Activated CD8-positive, alpha-beta memory T cell treated with anti-CD3 and anti-CD28 coated beads, Interleukin-2, amount 10 ng/mL, durations not matched to agents 7 days and 5 days (primary cell): ENCODE measurements around the gene SEC22C. TPM values are rescaled to one million over a fixed set of nuclear protein-coding genes. Genes with fewer than 3 reads are reported as not detected.
A peak's percentile ranks its signal among the peaks of the same experiment; 100 is the strongest.

Experiments used
- ATAC-seq: fragments of 150-1000 bp; cut with Tn5 transposase; one replicate; pipeline ENCODE4 v1.10.0; 2021; ENCODE audit warnings: moderate library complexity
- CTCF ChIA-PET: fragments of 350-600 bp; sonication (Branson Sonifier 250); formaldehyde crosslinking; loops from one replicate; lab custom pipeline; 2021; ENCODE audit warnings: antibody characterized with exemption; lab: Charles Lee
- DNase-seq: peaks from one replicate; pipeline ENCODE4 v3.0.0-alpha.2; 2020
- H3K27ac Mint-ChIP-seq: one replicate; pipeline ENCODE4 v1.8.0; 2021; ENCODE audit warnings: mild to moderate bottlenecking, mixed read lengths
- H3K27me3 Mint-ChIP-seq: one replicate; pipeline ENCODE4 v1.8.0; 2021; ENCODE audit warnings: mixed read lengths
- H3K36me3 Mint-ChIP-seq: one replicate; pipeline ENCODE4 v1.8.0; 2021; ENCODE audit warnings: mild to moderate bottlenecking, mixed read lengths
- H3K4me1 Mint-ChIP-seq: one replicate; pipeline ENCODE4 v1.8.0; 2021; ENCODE audit warnings: mixed read lengths
- H3K4me3 Mint-ChIP-seq: one replicate; pipeline ENCODE4 v1.8.0; 2021; ENCODE audit warnings: mild to moderate bottlenecking, moderate library complexity, mixed read lengths
- H3K9me3 Mint-ChIP-seq: one replicate; pipeline ENCODE4 v1.8.0; 2022; ENCODE audit warnings: low read depth, mixed read lengths
- total RNA-seq, 2 experiments: library from RNA; stranded (reverse); gene quantifications; one replicate each; pipeline ENCODE4 v1.2.3, GENCODE V29; 2021

SEC22C gene, protein sequence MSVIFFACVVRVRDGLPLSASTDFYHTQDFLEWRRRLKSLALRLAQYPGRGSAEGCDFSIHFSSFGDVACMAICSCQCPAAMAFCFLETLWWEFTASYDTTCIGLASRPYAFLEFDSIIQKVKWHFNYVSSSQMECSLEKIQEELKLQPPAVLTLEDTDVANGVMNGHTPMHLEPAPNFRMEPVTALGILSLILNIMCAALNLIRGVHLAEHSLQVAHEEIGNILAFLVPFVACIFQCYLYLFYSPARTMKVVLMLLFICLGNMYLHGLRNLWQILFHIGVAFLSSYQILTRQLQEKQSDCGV
- 10 to 100 TPM; 46.1 to 47.3 TPM for total RNA-seq

DNA sequence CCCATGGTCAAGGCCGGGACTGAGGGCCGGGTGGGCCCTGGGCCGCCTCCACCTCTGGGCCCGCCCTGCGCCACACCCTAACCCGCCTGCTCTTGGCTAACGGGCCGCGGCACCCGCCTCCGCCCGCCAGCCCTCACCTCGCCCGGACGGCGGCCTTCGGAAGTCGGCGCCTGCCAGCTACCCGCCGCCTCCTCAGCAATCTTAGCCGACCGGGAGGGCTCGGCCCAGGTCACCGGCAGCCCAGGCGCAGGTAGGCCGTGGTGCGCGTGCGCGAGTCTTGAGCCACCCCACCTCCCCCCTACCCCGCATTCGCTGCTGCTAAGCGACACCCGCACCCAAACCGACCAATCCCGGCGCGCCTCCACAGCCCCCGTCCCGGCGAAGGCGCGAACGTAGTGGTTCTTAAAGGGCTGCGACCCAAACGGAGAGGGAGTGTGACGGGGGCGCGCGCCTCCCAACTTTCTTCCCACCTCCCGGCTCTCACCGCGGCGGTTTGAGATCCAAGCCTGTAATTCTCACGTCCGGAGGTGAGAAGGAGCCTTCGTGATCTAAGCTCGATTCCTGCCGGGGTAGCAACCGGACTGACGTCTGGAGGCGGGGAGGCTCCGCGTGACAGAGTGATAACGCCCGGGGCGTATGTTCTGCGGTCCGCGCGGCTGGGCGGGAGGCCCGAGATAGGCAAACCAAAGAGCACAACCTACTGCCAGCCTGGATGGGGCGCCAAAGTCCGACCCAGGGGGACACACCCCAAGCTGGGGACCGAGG is at the start of gene SEC22C:
SEC22C (minus strand) TSS at position 259 of the 765 bp plus-strand sequence. CDS start 12,921 bp downstream, outside the sequence.
- Mint-ChIP-seq H3K36me3 (peaks cover 23% of the 10 kb centered on the region), H3K27me3 (no peaks in the 10 kb centered on the region), H3K4me1 (peaks cover 49% of the 10 kb centered on the region), H3K27ac (peak within 1 kb of the TSS; percentile 91), H3K9me3 (no peaks in the 10 kb centered on the region), H3K4me3 (peak within 1 kb of the TSS; percentile 89)
- peak; percentile 92 for ATAC-seq
- peak; percentile 98 for DNase-seq
- CTCF ChIA-PET: interaction anchor here (0.6 to 3.1 kb wide), 12 partner anchors 9 to 170 kb away, joined by 3 to 26 read pairs (median 5); partner anchors contain the start of genes NKTR and SS18L2

DNA sequence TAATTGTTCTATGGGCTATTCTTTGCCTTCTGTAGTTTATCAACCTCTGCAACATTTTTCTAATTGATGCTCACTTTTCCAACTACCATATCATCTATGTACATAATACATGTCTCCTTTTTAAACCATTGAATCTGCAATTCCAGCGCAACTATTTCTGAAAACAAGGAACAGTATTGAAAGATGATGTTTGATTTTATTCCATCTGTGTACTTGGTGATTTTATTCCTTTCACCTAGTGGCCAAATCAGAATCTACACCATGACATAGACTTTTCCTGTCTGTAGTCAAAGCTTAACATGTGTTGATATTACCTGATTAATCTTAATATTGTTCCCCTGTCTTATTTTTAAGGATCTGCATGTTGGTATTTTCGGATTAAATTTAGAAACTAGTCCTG is 31.7 kb upstream of the SEC22C start:
- H3K27ac Mint-ChIP-seq: peak overlapping the region; percentile 6
- no peak for ATAC-seq
- DNase-seq: no peak

DNA sequence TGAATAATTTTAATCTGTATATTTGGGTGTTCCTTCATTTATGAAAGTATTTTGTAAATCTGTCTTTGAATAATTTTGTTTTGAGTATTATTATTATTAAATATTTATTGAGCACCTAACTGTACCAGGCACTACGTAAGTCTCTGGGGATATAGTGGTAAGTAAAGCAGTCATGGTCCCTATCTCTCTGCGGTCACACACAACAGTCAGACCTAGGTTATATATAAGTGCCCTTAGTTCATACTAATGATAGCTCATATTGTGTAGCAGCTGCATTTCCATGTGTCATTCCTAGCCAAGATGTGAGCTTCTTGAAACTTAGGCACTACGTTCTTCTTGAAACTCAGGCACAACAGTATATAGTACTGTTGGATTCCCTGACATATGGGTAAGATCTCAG is 31.2 kb upstream of the SEC22C start:
- ATAC-seq: no peak

More for the DNA sequence above, 31.7 kb upstream of the SEC22C start:
- Mint-ChIP-seq H3K9me3 (no peaks in the 10 kb centered on the region), H3K4me1 (peaks cover 35% of the 10 kb centered on the region), H3K4me3 (no peak overlapping the region), H3K27me3 (no peaks in the 10 kb centered on the region), H3K36me3 (peaks cover 30% of the 10 kb centered on the region)
- CTCF ChIA-PET: interaction anchor here (0.8 to 3.6 kb wide), 6 partner anchors 12 to 24 kb away, joined by 3 to 27 read pairs (median 4); partner anchors contain the start of genes NKTR and SS18L2

DNA sequence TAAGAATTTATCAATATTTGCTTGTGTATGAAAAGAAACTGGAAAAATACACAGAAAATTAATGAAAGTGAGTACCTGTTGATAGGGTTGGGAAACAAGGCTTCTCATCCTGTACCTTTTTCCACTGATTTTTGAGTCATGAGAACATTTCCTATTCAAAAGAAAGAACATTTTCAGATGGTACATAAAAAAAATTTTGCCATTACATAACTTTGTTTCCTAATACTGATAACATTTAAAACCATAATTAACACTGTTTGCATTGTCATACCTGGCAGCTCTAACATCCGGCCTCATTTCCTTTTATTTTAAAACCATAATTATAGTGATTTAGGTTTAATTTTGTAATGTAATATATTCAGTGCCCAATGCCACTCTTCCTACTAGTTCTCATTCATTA is 30.4 kb upstream of the SEC22C start:
- H3K4me1 Mint-ChIP-seq: peaks cover 40% of the 10 kb centered on the region
- H3K27me3 Mint-ChIP-seq: no peaks in the 10 kb centered on the region
- no peak overlapping the region for H3K27ac Mint-ChIP-seq
- H3K9me3 Mint-ChIP-seq: no peaks in the 10 kb centered on the region
- CTCF ChIA-PET: interaction anchor here (1.3 to 3.6 kb wide), 2 partner anchors 10 to 18 kb away, joined by 4 to 27 read pairs; partner anchors contain the start of gene NKTR
- H3K4me3 Mint-ChIP-seq: no peak overlapping the region
- DNase-seq (no peak), ATAC-seq (no peak)
- peaks cover 41% of the 10 kb centered on the region for H3K36me3 Mint-ChIP-seq

More for the DNA sequence above, 31.2 kb upstream of the SEC22C start:
- Mint-ChIP-seq H3K9me3 (no peaks in the 10 kb centered on the region), H3K4me3 (no peak overlapping the region), H3K36me3 (peaks cover 35% of the 10 kb centered on the region), H3K27me3 (no peaks in the 10 kb centered on the region), H3K4me1 (peaks cover 35% of the 10 kb centered on the region), H3K27ac (no peak overlapping the region)
- CTCF ChIA-PET: interaction anchor here (1.3 to 3.6 kb wide), 4 partner anchors 11 to 22 kb away, joined by 3 to 27 read pairs (median 4); partner anchors contain the start of genes NKTR and SS18L2
- DNase-seq: no peak

DNA sequence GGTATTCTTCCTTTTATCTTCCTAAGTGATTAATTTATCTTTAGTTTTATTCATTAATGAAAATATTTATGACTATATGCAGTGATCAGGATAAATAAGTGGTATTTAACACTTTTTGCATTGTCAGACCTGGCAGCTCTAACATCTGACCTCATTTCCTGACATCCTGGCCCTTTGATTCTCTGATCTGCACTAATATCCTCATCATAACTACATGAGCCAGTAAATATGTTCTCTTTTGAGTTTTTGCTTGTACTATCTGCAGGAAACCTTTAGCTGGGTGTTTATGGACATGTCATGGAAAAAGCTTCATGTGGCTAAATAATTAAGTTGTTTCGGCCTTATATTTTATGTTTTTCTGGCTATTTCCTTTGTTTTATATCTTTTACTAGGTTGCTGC is 29.2 kb upstream of the SEC22C start:
- Mint-ChIP-seq H3K4me1 (peaks cover 44% of the 10 kb centered on the region), H3K9me3 (no peaks in the 10 kb centered on the region), H3K27me3 (no peaks in the 10 kb centered on the region), H3K36me3 (peaks cover 46% of the 10 kb centered on the region), H3K4me3 (no peak overlapping the region), H3K27ac (peak overlapping the region; percentile 69)
- ATAC-seq (peak; percentile 57), DNase-seq (no peak)
- CTCF ChIA-PET: interaction anchor here (1.0 to 2.1 kb wide), 4 partner anchors 9 to 39 kb away, joined by 4 to 6 read pairs (median 4); partner anchors contain the start of gene NKTR

DNA sequence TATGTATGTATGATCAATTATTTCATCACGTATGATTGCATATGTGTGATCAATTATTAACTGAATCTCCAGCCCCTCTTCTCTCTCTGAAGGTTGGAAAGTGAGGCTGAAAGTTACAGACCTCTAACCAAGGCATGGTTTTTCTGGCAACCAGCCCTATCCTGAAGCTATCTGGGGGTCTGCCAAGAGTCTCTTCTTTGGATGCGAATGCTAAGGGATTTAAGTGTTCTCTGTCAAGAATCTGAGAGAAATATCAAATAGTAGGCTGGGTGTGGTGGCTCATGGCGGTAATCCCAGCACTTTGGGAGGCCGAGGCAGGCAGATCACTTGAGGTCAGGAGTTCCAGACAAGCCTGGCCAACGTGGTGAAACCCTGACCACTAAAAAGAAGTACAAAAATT is 26.8 kb upstream of the SEC22C start:
- ATAC-seq: no peak
- no peaks in the 10 kb centered on the region for H3K27me3 Mint-ChIP-seq
- peaks cover 61% of the 10 kb centered on the region for H3K36me3 Mint-ChIP-seq
- CTCF ChIA-PET: no interaction called here
- no peak overlapping the region for H3K4me3 Mint-ChIP-seq
- H3K4me1 Mint-ChIP-seq: peaks cover 55% of the 10 kb centered on the region
- peak overlapping the region; percentile 8 for H3K27ac Mint-ChIP-seq
- DNase-seq: no peak
- no peaks in the 10 kb centered on the region for H3K9me3 Mint-ChIP-seq

DNA sequence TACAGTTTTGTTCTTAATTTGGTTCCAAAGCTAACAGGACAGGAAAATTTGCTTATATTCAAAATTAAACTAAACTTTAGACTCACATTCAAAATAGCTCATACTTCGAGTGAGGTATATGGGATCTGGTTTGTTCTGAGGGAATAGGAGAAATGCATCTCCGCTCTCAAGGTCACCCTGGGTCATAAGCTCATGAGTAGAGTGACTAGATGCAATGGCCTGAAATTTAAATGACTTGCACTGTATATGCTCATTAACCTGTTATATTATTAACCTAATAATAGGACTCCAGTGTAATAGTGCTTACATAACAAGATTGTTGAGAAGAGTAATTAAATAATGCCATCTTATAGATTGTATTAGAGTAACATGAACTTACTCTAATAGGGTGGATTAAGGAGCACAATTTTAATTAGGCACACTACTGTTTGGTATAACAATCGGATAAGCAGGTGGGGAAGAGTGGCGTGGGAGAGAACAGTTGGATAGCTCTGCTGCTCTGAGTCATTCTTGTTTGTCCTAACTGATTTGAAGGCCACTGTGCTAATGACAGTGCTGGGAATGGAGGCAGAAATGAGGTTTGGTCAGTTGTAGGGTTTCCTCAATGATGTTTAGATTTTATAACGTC is 23.9 kb upstream of the SEC22C start:
- ATAC-seq (no peak), DNase-seq (no peak)
- Mint-ChIP-seq H3K4me3 (no peak overlapping the region), H3K36me3 (peaks cover 64% of the 10 kb centered on the region), H3K9me3 (no peaks in the 10 kb centered on the region), H3K27ac (no peak overlapping the region), H3K27me3 (no peaks in the 10 kb centered on the region), H3K4me1 (peaks cover 50% of the 10 kb centered on the region)
- CTCF ChIA-PET: interaction anchor here (1.1 kb wide), 1 partner anchor 24 kb away, joined by 4 read pairs; no protein-coding TSS in a partner anchor

DNA sequence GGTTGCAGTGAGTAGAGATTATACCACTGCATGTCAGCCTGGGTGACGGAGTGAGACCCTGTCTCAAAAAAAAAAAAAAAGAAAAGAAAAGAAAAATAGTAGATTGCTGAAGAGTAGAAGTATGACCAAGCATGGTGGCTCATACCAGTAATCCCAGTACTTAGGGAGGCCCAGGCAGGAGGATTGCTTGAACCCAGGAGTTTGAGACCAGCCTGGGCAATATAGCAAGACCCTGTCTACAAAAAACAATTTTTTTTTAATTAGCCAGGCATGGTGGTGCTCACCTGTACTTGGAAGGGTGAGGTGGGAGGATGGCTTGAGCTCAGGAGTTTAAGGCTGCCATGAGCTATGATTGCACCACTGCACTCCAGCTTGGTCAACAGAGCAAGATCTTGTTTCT is 21.2 kb upstream of the SEC22C start:
- CTCF ChIA-PET: interaction anchor here (0.9 to 4.2 kb wide), 6 partner anchors 11 to 34 kb away, joined by 3 to 27 read pairs (median 12); partner anchors contain the start of genes SEC22C and SS18L2
- ATAC-seq: no peak
- H3K4me1 Mint-ChIP-seq: peaks cover 38% of the 10 kb centered on the region
- no peak overlapping the region for H3K4me3 Mint-ChIP-seq
- H3K27ac Mint-ChIP-seq: no peak overlapping the region
- H3K9me3 Mint-ChIP-seq: no peaks in the 10 kb centered on the region
- no peaks in the 10 kb centered on the region for H3K27me3 Mint-ChIP-seq
- DNase-seq: no peak
- peaks cover 45% of the 10 kb centered on the region for H3K36me3 Mint-ChIP-seq

DNA sequence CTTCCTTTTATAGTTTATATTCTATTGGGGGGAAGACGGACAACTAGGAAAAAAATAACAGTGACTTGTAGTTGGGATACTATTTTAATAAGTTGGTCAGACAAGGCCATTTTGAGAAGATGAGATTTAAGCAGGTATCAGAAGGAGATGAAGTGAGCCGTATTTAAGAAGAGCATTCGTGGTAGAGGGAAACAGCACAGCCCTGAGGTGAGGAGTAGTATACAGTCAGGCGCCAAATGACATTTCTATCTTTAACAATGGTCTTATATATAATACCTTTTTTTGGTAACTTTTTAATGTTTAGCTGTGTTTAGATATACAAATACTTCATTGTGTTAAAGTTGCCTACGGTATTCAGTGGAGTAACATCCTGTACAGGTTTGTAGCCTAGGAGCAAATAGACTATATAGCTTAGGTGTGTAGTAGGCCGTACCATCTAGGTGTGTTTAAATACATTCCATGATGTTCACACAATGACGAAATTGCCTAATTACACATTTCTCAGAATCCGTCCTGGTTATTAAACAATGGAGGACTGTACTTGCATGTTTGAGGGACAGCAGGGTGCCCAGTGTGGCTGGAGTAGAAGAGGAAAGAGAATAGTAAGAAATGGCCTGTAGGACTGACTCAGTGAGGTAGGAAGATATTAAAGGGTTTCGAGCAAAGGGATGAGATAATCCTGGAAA is 20.3 kb upstream of the SEC22C start:
- peak overlapping the region; percentile 87 for H3K4me3 Mint-ChIP-seq
- no peak for ATAC-seq
- H3K9me3 Mint-ChIP-seq: no peaks in the 10 kb centered on the region
- H3K27me3 Mint-ChIP-seq: no peaks in the 10 kb centered on the region
- CTCF ChIA-PET: interaction anchor here (0.9 to 4.2 kb wide), 11 partner anchors 8 to 41 kb away, joined by 3 to 27 read pairs (median 5); partner anchors contain the start of genes SEC22C and SS18L2
- DNase-seq: no peak
- H3K4me1 Mint-ChIP-seq: peaks cover 33% of the 10 kb centered on the region
- H3K27ac Mint-ChIP-seq: peak overlapping the region; percentile 99
- H3K36me3 Mint-ChIP-seq: peaks cover 45% of the 10 kb centered on the region

DNA sequence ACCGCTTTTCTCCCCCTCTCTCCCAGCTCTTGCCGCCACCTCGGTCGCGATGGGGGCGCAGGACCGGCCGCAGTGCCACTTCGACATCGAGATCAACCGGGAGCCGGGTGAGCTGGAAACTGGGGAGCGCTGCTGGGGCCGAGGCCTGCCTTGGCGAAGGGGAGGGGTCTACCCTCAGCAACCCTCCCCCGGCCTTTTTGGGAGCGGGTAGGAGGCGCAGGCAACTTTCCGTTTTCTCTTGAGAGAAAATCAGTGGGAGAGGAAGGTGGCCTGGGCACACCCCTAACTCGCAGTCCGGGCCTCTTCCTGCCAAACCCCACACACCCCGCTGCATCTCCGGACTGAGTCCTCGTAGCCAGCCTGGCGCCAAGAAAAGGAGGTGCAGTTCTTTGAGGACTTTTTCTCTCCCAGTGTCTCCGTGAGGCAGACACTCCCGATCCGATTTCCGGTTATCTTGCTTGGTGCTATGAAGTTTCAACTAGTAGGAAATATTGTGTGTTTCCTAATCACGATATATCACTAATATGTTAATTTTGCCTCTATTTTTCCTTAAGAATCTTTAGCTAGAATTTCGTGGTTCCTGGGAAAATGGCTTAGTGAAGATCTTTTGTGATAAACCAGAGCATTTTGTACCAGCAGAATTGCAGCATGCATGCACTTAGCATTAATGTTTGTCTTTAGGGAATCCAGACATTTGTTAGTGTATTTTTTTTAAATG is 19.4 kb upstream of the SEC22C start:
- peak; percentile 32 for ATAC-seq
- CTCF ChIA-PET: interaction anchor here (0.8 to 4.2 kb wide), 15 partner anchors 9 to 100 kb away, joined by 3 to 27 read pairs (median 4); partner anchors contain the start of genes SEC22C and SS18L2
- H3K9me3 Mint-ChIP-seq: no peaks in the 10 kb centered on the region

DNA sequence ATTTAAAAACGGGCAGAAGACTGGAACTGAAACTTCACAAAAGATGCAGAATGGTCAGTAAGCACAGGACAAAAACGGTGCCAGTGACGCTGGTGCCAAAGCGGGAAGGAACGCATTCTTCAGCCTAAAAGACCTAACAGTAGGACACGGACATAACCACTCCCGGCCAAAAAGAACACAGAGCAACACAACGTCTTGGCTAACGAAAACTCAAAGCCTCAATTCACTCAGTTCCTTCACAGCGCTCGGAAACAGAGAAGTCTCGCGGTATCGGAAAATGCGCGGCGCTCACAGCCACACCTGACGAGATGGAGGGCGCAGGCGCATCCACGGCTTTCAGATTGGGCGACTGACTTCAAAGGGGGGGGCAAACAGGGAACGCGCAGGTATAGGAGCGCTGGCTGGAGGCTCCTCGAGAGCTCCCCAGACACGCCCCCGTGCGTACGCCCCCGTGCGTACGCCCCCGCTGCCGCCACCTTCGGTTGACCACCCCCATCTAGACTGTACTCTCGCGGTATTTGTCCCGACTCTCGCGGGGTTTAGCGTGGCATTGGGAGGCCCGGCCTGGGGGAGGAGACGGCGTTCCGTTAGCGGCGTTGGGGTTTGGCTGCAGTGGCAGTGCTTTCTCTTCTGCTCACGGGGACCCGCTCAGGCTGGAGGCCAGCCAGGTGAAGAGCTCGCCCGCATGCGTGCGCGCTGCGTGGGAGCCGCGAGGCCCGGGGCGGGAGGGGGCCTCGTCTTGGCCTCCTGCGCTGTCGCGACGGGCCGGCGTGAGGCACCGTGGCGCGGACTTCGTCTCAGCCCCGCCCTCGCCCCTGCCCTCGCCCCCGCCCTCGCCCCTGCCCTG is 18.6 kb upstream of the SEC22C start, which contains the start of gene NKTR:
NKTR (plus strand) TSS at position 576 of the 847 bp plus-strand sequence. CDS start 321 bp downstream, outside the sequence.
- no peaks in the 10 kb centered on the region for H3K9me3 Mint-ChIP-seq
- peaks cover 25% of the 10 kb centered on the region for H3K4me1 Mint-ChIP-seq
- peaks cover 45% of the 10 kb centered on the region for H3K36me3 Mint-ChIP-seq
- peak; percentile 100 for DNase-seq
- H3K27me3 Mint-ChIP-seq: no peaks in the 10 kb centered on the region
- peak; percentile 89 for ATAC-seq
- CTCF ChIA-PET: interaction anchor here (0.8 to 4.2 kb wide), 11 partner anchors 10 to 99 kb away, joined by 3 to 27 read pairs (median 6); partner anchors contain the start of genes SEC22C and SS18L2
- peak within 1 kb of the TSS; percentile 87 for H3K4me3 Mint-ChIP-seq
- H3K27ac Mint-ChIP-seq: peak within 1 kb of the TSS; percentile 99

More for the DNA sequence above, 19.4 kb upstream of the SEC22C start:
- Mint-ChIP-seq H3K27me3 (no peaks in the 10 kb centered on the region), H3K27ac (peak overlapping the region; percentile 99), H3K36me3 (peaks cover 48% of the 10 kb centered on the region), H3K4me3 (peak overlapping the region; percentile 87), H3K4me1 (peaks cover 28% of the 10 kb centered on the region)
- DNase-seq: peak; percentile 80
